Measurements from ENCODE around the gene CCNF. TPM values are rescaled to one million over a fixed set of nuclear protein-coding genes. Genes with fewer than 3 reads are reported as not detected.

Gene CCNF
- total and polyA plus RNA-seq, 10 of the 15 experiments (the other 5 are each of a cell fraction or from before 2014, with no cell fraction given): 4.0 to 63.2 (median 27.5) TPM

GRCh38 chr16:2492292-2492691 lies 63.0 kb downstream of the CCNF start:
- RAD21 ChIA-PET (ENCODE audit: unreplicated experiment): no interaction called here
- FAIRE-seq (no peak), DNase-seq (ENCODE audit: low read depth, low spot score) (no peak), ATAC-seq (no peak)
- no peak overlapping the region for H3K4me3 ChIP-seq
- BruUV-seq (replicated peaks): no TSS peak
- no peaks in the 10 kb centered on the region for H3K79me2 ChIP-seq (ENCODE audit: control insufficient read depth, insufficient read depth, low read length)
- in situ Hi-C loops (cut with MboI): loop anchor here (10.0 kb wide), 1 partner anchor 477 kb away; the partner anchor contains the start of gene NPW
- no peak for TF ChIP-seq SKIL (IDR thresholded peaks at IDR 0.05; ENCODE audit: low read depth, poor library complexity, severe bottlenecking)
- no peak for TF ChIP-seq IRF5 (IDR thresholded peaks at IDR 0.05; ENCODE audit: borderline replicate concordance)
- no peak for TF ChIP-seq ZZZ3 (IDR thresholded peaks at IDR 0.05; ENCODE audit: control insufficient read depth, insufficient read length, low read depth)
- no peak for TF ChIP-seq RBBP5 (conservative IDR thresholded peaks at IDR 0.05)
- TF ChIP-seq NR2F1 (conservative IDR thresholded peaks at IDR 0.05): no peak
- no peak for TF ChIP-seq SMAD1 (IDR thresholded peaks at IDR 0.05; ENCODE audit: low read depth, partially characterized antibody)
- TF ChIP-seq NR2C1 (IDR thresholded peaks at IDR 0.05): no peak
- no peak for TF ChIP-seq BMI1 (IDR thresholded peaks at IDR 0.05; ENCODE audit: borderline replicate concordance)
- no peak for TF ChIP-seq SP1 (IDR thresholded peaks at IDR 0.05; ENCODE audit: low read depth, low read length)
- TF ChIP-seq MXI1 (IDR thresholded peaks at IDR 0.05; ENCODE audit: low read depth, low read length): no peak
- TF ChIP-seq DPF2 (IDR thresholded peaks at IDR 0.05): no peak
- peaks cover 0 to 9% of the 10 kb centered on the region in 2 experiments; a peak in 2 of 4 replicates for H3K36me3 ChIP-seq (ENCODE audit: control insufficient read depth in 2 of 2, insufficient read depth in 2 of 2, low read length in 1 of 2)
- H4K20me1 ChIP-seq (ENCODE audit: control insufficient read depth, insufficient read depth): no peaks in the 10 kb centered on the region
- H3K9ac ChIP-seq (ENCODE audit: control insufficient read depth, insufficient read depth, low read length): no peak overlapping the region
- H3K27ac ChIP-seq (ENCODE audit: control insufficient read depth, insufficient read depth): no peak overlapping the region
- no peaks in the 10 kb centered on the region for H3K9me3 ChIP-seq (replicated peaks; ENCODE audit: control insufficient read depth, insufficient read depth, low read length)
- 92% methylated on average over 13 of the region's 13 CpGs for WGBS (ENCODE audit: insufficient coverage, insufficient replicate concordance, low lambda C conversion rate, missing lambda C conversion rate)
- peaks cover 7% of the 10 kb centered on the region for H3K4me1 ChIP-seq (ENCODE audit: control insufficient read depth, insufficient read depth, low read length)
- H2AFZ ChIP-seq (ENCODE audit: control insufficient read depth, low read depth, low read length): no peak overlapping the region
- no peaks in the 10 kb centered on the region for H3K27me3 ChIP-seq (replicated peaks in 1 of 2; ENCODE audit: control insufficient read depth in 2 of 2, insufficient read depth in 2 of 2, low read length in 1 of 2)
- no peak overlapping the region for H3K4me2 ChIP-seq (ENCODE audit: control insufficient read depth, insufficient read depth)
- POLR2A ChIA-PET: no interaction called here
- intact Hi-C loops (cut with micrococcal nuclease; ENCODE audit: unreplicated experiment): no loop called here
- CTCF ChIA-PET: no interaction called here
- SMC1A ChIA-PET (ENCODE audit: uncharacterized antibody, unreplicated experiment): no interaction called here
